VCaP (cell line): ENCODE data around the gene KIRREL2.
A peak's percentile ranks its signal among the peaks of the same experiment; 100 is the strongest.

Source experiments
- H3K27ac ChIP-seq: fragments of 450-650 bp; 2 replicates; pipeline ENCODE4 v1.5.1; 2017
- CTCF ChIP-seq: fragments of 450-650 bp; conservative IDR thresholded peaks from 2 replicates; pipeline ENCODE4 v1.5.1; 2017; ENCODE audit warnings: mild to moderate bottlenecking, moderate library complexity

KIRREL2 gene

GRCh38 chr19:35901854-35902661, 45.3 kb downstream of the KIRREL2 start, which contains the start of gene HCST:
Gene HCST (plus strand): TSS chr19:35902529. CDS start chr19:35902594, 65 bp downstream.
- no peak for TF ChIP-seq CTCF
- peak within 1 kb of the TSS; percentile 52; the same call in 1 of the 2 replicates for H3K27ac ChIP-seq

- no peak for TF ChIP-seq CTCF
These were observed 46.3 kb downstream of the KIRREL2 start for GRCh38 chr19:35902870-35903475.

GRCh38 chr19:35903550-35904179, 47.0 kb downstream of the KIRREL2 start:
- no peak for TF ChIP-seq CTCF
- H3K27ac ChIP-seq: peak overlapping the region; percentile 52; the same call in 1 of the 2 replicates

More at GRCh38 chr19:35902870-35903475, 46.3 kb downstream of the KIRREL2 start:
- H3K27ac ChIP-seq: peak overlapping the region; percentile 52; the same call in 1 of the 2 replicates

GRCh38 chr19:35904311-35905068, 47.8 kb downstream of the KIRREL2 start:
- no peak overlapping the region for H3K27ac ChIP-seq
- TF ChIP-seq CTCF: no peak

GRCh38 chr19:35905178-35905727, 48.5 kb downstream of the KIRREL2 start:
- TF ChIP-seq CTCF: no peak
- no peak overlapping the region for H3K27ac ChIP-seq

GRCh38 chr19:35907377-35907745, 50.6 kb downstream of the KIRREL2 start:
- TF ChIP-seq CTCF: no peak
- H3K27ac ChIP-seq: no peak overlapping the region
